Islet precursor cell (in vitro differentiated cells): Measurements from ENCODE around the gene MKX.
"Not testable (repeated sequence)": the region's sequence is repeated elsewhere in the genome, so short reads cannot be mapped to it uniquely, and the experiment has no call there.

Source experiments
- DNase-seq: peaks from one replicate; pipeline ENCODE4 v3.0.0-alpha.2; 2018

Gene MKX

DNA sequence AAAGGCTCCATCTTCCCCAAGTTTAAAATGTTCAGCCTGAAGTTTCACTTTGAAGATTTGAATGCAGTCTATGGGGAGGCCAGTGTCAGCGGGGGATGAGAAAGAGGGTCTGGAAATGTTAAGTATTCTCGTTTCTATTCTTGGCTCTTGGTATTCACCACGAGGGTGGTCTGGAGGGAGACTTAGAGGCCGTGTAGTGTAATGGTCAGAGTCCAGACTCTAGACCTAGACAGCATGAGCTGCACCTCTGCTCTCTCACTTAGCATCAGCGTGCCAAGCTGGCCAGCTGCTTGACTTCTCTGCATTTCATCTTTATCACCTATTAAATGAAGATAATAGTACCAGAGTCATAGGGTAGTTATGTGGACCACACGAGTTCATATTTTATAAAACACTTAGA lies 57.9 kb downstream of the MKX start:
- no peak for DNase-seq

DNA sequence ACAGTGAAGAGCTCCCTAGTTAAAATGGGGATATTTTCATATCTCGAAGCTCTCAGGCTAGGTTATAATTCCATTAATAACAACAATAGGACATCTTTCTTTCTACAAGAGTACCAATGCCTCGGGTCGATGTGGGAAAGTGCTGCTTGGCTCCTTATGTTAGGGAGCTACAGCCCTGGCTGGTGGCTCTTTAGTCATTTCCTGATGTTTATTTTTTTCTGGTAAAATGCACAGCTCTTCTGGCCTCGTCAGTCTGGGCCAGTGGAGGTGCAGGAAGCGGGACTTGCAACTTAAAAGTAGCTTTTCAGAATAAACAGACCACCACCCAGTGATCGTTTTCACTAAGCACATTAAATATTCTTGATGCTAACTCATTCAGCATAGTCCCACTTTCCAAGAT lies 58.3 kb downstream of the MKX start:
- DNase-seq, result no peak

DNA sequence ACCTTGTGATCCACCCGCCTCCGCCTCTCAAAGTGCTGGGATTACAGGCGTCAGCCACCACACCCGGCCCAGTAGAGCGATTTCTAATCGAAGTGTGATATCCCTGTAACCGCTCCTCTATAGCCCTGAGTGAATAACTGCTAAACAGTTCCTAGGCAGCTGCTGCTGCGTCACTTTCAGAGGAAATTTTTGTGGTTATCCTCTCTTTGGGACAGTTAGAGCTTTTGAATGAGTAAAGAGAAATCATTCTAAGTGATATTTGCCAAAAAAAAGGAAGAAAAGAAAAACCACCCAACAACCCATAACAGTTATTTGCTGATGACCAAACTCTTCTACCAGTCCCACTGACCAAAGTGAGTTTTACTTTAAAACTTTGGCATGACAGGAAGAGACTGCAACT lies 59.9 kb downstream of the MKX start:
- DNase-seq, result no peak

DNA sequence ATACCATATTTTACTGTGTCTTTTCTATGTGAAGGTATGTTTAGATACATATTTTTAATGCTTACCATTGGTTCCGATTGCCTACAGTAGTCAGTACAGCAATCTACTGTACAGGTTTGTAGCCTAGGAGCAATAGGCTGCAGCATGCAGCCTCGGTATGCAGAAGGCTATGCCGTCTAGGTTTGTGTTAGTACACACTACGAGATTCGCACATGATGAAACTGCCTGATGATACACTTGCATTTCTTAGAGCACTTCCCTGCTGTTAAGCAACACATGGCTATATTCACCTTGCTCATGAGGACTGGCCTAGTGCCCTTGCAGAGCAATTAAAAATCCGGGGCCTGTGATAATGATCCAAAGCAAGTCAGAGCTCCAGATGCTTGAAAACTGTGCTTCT lies 62.4 kb downstream of the MKX start:
- DNase-seq, result no peak

DNA sequence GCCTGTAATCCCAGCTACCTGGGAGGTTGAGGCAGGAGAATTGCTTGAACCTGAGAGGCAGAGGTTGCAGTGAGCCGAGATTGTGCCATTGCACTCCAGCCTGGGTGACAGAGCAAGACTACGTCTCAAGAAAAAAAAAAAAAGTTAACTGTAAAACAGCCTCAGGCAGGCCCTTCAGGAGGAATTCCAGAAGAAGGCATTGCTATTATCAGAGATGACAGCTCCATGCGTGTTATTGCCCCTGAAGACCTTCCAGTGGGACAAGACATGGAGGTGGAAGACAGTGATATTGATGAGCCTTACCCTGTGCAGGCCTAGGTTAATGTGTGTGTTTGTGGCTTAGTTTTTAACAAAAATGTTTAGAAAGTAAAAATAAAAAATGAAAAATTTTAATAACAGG lies 63.8 kb downstream of the MKX start:
- not testable (repeated sequence) for DNase-seq

DNA sequence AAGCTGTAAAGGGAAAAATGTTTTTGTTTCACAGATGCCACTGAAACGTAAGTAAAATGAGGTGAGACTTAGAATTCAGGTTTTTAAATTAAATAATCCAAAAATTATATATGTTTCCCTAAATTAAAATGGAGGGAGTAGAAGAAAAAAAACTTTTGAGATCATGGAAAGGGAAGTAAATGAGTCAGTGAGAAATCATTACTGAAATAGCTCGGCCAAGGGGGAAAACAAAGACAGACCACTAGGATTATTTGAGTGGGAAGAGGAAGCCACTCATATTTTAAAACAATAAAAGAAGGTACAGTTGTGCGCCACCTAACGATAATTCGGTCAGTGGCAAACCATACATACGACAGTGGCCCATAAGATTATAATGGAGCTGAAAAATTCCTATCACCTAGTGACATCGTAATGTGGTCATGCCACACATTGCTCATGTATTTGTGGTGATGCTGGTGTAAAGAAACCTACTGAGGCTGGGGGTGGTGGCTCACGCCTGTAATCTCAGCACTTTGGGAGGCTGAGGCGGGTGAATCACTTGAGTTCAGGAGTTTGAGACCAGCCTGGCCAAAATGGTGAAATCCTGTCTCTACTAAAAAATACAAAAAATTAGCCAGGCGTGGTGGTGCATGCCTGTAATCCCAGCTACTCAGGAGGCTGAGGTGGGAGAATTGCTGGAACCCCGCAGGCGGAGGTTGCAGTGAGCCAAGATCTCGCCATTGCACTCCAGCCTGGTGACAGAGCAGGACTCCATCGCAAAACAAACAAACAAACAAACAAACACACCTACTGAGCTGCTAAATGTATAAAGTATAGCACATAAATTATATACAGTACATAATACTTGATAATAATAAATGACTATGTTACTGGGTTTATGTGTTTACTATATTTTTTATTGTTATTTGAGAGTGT lies 64.7 kb downstream of the MKX start:
- no peak for DNase-seq

DNA sequence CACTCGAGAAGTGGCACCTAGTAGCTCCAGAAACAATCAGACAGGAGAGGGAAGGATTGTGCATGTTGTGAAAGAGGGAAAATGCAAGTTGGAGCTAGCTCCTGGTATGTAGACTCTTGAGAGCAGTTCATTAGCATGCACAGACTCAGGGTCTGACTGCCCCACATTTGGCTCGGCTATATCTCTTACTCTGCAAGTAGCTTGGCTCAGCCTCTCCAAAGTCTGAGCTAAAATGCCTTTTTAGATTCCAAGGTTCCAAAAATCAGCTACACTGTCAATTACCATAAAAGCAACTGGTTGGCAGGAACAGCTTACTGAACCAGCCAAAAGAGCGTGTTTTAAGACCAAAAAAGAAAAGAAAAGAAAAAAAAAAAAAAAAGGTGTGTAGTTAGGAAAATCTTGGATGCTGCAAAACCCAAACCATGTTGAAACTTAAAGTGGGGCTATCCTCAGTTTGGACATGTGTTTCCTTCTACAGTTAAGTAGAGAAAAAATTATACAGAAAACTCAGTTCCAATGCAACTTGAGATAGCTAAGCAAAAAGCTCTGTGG lies 65.5 kb downstream of the MKX start:
- no peak for DNase-seq

DNA sequence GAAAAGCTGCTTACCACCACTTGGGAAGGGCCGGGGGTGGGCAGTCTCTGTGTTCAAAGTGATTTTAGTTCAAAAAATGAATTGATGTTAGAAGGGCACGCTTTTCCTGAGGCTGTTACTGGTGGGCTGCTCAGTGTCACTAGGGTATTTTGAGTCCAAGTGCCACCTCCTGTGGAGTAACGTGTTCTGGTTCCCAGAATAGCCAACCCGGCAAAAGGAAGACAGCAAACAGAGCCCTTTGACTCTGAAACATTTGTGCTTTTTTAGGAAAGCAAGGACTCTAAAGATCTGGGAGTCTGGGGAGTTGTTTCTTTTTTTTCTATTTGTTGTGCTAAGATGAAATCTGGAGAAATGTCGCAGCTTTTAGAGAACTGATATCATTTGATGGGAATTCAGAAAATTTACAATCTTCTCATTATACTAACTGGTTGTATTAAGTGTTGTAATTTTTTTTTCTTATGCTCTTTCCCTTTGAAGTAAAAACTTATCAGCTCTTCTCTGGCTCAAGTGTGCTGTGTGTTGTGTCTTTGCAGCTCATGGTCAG lies 66.2 kb downstream of the MKX start:
- no peak for DNase-seq

DNA sequence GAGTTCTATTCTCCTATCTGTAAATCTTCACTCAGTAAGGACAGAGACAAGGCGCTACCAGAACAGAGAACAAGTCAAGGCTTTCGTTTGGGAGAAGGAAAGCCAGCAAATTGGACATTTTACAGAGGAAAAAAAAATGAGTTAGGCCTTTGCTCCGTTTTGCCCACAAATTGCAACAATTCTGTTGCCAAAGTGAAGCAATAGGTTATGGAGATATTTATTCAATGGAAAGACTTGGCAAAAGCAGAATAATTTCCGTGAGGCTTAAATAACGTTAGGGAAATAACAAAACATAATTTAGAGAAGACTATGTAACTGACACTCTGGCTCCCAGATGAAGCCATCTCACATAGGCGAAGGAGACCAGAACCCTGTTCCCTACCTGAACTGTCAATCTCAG lies 67.5 kb downstream of the MKX start:
- DNase-seq, result no peak

DNA sequence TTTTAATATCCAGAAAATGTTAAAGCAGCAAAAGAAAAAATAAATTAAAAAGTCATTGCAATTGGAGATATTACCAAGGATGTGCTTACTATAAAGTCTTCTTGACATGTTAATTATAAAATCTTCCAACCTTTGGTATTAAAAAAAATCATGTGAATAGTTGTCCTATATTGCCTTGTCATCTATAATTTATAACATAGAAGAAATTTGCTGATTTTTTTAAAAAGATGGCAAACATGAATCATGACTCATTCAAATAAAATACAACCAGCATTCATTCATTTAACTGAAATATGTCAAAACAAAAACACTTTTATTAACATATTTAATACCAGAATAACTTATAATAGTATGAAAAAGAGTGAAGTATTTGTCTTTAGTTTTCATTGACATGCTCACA lies 72.6 kb downstream of the MKX start:
- DNase-seq, result no peak

DNA sequence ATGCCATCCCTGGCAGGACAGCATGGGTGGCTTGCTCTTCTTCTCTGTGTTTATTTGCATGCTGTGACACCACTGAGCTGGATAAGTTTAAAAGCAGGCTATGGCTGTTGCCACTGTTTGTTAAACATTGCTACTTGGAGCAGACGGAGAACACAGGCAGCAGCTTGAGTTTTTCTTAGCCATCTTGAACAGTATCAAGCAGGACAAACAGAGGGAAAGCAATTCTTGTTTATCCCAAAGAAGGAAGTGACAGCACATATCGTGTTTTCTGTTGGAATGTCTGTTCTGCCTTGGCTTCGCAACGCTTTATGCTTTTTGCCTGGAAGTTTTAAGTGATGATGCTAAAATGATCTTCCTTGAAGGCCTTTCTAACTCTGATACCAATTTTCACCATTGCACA lies 73.8 kb downstream of the MKX start:
- no peak for DNase-seq

DNA sequence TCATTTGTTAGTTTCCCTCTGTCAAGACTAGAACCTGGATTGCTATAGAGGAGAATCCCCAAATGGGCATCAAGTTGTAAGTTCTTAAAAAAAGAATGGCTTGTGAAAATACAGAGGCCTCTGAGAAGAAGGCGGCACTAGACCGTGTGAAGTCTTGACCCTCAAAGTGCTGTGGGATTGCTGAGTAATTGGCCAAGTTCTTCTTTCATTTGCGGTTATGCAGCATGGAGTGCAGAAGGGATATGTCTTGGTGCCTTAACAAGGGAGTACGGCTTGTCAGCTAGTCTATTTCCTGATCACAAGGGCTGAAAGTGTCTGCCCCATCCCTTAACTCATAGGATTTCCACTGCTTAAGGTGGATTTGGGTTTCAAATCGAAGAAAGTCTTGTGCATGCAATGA lies 81.2 kb downstream of the MKX start:
- no peak for DNase-seq

DNA sequence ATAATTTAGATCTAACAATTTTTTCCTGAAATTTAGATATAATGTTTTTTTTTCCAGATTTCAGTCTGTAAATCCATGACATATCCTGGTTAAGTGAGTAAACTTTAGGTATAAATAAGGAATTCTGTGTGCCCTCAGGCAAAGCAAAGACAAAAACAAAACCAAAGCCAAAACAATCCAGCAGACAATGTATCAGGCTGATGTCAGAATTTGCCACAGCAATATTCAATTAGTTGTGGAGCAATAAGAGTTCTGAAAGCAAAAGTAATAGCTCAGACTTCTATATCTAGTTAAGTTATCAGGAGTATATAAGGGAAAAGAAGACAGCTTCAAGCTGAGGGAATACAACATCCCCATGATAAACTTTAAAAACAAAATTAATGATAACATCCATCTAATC lies 82.0 kb downstream of the MKX start:
- no peak for DNase-seq

DNA sequence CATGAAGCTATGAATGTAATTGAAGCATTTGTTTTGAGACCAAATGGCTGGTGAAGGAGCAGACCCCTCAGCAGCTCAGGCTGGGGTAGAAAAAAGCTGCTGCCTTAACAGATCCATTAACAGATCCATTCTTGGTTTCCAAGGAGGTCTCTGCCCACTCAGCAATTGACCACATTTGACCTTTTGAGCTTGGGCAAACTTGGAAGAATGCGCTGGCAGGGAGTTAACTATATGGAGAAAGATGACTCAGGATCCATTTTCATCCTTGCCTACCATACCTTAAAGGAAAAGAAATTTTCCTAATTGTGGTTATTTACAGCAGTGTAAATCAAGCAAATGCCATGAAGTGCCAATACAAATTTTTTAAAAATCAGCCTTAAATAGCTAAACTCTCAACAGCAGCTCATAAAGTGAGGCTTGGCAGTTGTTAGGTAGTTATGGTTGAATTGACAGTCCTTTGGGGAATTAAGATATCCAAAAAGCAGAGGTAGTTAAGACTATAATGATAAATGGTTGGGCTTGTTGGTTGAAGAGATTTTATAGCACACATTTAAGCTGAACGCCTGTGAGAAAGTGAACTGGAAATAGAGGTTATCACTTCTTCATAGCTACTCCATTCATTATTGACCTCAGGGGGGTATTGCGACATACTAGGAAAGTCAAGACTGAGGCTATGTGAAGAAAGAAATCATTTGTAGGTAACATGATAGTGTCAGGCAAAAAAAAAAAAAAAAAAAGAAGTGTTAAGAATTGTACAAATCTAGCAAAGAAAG lies 83.9 kb downstream of the MKX start:
- DNase-seq, result no peak

DNA sequence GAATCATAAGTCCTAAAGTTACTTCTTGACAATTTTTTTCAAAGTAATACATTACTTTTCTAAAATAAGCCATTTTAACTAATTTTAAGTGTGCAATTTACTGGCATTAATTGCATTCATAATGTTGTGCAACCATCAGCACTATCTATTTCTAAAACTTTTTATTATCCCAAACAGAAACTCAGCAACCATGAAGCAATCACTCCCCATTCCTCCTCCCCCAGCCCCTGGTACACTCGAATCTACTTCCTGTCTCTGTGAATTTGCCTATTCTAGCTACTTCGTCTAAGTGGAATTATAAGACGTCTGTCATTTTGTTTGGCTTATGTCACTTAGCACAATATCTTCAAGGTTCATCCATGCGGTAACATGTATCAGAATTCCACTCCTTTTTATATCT lies 84.9 kb downstream of the MKX start:
- no peak for DNase-seq

DNA sequence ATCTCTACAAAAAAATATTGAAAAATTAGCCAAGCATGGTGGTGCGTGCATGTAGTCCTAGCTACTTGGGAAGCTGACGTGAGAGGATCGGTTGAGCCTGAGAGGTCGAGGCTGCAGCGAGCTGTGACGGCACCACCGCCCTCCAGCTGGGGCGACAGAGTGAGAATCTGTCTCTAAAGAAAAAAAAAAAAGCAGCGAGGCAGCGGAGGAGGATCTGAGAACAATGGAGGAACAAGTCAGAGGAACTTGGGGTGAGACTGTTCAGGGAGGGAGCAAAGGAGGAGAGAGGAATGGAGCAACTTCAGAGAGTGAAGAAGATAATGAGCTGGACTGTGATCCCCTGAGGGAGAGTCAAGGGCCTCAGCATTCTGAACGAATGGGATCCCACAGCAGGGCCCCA lies 85.4 kb downstream of the MKX start:
- no peak for DNase-seq

DNA sequence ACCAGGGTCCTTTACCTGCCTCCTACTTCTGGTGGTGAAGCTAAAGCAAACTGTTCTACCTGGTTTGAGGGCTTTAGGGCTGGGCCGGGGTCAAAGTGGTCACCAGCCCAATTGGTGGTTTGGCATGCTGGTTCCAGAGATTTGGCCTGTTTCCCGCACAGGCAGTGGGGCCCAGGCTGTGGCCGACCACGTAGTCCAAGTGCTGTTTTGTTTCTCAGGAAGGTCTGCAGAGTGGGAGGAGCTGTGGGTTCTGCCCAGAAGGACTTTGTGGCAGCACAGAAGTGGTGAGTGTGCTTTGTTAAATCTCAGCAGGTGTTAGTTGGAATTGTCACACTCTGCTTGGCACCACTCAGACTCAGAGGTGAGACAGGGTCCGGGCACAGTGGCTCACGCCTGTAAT lies 85.8 kb downstream of the MKX start:
- DNase-seq, result no peak

DNA sequence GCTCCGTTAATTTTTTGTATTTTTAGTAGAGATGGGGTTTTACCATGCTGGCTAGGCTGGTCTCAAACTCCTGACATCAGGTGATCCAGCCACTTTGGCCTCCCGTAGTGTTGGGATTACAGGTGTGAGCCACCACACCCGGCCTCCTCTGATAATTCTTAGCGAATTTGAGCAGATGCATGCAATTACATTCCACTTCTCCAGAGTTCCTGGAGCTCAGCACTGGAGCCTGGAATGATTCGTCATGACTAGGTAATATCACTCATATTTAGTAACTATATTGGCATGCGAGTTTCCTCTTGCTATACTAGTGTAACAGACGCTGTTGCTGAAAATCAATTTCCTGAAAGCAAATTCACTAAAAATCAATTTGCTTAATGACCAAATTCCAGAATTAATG lies 86.8 kb downstream of the MKX start:
- no peak for DNase-seq

DNA sequence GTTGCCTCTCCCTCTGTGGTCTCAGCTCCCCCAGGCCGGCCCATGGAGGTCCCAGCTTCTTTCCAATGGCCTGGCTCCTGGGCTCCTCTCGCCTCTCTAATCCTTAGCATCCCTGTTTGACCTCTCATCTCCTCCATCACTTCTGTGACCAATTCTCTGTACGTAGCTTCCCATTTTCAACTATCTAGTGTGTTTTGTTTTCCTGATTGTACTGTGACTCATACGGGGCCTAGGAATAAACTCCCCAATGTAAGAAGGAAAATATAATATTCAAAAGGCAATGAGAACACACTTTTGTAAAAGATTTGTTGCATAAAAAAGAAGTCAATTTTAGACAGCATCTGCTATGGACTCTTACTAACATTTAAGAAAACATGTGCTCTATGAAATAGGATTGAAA lies 90.3 kb downstream of the MKX start:
- no peak for DNase-seq

DNA sequence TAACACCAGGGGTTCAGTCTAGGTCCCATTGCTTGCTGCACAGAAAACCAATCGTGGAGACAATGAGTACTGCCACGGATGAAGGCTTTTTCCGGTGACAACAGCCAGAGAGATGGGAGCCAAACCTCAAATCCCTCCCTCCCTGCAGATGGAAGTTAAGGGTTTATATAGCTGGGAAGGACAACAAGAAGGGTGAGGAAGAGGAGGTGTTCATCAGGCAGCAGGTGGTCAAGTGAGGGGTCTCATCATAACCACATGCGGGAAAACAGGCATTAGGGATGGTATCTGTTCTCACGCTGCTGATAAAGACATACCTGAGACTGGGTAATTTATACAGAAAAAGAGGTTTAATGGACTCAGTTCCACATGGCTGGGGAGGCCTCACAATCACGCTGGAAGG lies 91.3 kb downstream of the MKX start:
- DNase-seq, result no peak

DNA sequence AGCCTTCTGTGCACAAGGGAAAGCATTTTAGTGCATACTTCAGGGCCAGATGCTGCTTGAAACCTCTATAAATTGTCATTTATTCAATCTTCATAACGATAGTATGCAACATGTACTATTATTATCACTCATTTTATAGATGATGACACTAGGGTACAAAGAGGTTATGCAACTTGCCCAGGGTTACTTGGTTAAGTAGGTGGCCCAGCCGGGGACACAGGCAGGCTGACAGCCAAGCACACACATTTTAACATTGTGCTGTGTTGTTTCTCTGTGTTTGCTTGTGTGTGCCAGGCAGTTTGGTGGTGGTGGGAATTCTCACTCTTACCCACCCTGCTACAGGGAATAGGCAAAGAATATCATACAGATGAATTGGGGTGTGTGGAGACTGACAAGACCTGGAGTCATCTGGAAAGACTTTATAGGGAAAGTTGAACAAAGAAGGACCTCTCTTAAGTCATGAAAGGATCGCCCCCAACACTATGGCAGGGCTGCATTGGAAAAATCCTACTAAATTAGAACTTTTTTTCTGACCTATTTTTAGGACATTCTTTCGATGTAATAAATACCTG lies 98.9 kb downstream of the MKX start:
- DNase-seq, result no peak

DNA sequence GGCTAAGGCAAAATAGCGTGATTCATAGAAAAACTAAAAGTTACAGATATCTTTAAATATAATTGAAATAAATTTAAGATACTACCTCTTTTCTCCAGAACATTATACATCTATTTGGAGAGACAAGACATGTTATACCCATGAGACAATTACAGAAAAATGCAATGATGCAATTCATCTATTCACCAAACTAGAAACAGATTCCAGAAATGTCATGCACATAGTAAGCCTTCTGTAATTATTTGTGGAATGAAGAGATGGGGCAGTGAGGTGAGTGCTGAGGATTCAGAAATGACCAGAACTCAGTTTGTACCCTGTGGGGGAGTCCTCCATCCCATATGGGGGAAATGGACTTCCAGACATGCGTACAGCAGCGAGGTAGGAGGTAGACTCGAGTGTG lies 99.4 kb downstream of the MKX start:
- DNase-seq, result no peak

DNA sequence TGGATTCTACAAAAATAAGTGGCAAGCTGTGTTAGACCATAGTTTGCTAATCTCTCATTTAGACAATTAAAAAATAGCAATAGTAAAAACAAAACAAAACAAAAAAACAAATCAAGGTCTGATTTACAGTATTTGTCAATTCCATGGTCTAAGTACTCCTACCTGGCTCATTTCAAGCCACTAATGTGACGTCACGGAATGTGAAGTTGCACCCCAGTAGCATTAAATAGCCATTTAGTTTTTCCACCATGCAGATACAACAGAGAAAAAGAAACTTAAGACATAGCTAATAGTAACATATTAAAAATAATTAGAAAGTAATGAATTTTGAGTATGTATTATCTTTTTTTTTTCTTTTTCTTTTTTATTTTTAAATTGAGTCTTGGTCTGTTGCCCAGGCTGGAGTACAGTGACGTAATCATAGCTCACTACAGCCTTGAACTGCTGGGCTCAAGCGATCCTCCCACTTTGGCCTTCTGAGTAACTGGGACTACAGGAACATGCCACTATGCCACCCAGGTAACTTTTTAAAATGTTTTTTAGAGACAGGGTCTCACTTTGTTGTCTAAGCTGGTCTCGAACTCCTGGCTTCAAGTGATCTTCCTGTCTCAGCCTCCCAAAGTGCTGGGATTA lies 101.2 kb downstream of the MKX start:
- no peak for DNase-seq
